ENCODE results near the gene BSDC1.

DNA sequence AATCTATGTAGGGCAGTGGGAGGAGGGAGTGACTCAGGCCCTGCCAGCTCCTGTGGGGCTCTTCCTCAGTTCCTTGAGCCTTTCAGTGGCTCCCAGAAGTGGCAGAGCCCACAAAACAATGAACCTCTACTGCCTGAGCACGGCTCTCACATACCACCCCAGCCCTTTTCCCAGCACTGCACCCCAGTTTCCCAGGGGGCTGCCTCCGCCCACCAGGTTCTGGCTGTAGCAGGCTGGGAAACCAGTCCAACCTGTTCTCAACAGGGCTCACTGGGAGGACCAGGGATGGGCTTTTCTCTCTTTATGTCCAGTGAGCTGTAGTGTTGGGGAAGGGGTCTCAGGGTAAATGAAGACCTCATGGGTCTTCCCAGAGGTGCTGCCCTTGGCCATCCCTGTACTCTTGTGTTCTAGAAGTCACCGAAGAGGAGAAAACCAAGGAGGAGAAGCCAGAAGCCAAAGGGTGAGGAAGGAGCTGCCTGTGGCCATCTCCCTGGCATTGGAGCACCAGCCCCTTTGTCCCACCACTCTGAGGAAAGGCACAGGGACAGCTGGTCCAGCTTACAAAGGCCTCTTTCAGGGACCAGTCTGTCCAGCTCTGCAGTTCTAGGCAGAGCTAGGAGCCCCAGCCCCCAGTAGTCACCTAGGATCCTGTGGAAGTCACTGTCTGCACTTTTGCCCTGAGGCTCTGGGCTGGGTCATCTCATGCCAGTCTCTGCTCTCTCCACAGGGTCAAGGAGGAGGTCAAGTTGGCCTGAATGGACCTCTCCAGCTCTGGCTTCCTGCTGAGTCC is 61.8 kb downstream of the BSDC1 start:
- TF ChIP-seq, protein P1, sequence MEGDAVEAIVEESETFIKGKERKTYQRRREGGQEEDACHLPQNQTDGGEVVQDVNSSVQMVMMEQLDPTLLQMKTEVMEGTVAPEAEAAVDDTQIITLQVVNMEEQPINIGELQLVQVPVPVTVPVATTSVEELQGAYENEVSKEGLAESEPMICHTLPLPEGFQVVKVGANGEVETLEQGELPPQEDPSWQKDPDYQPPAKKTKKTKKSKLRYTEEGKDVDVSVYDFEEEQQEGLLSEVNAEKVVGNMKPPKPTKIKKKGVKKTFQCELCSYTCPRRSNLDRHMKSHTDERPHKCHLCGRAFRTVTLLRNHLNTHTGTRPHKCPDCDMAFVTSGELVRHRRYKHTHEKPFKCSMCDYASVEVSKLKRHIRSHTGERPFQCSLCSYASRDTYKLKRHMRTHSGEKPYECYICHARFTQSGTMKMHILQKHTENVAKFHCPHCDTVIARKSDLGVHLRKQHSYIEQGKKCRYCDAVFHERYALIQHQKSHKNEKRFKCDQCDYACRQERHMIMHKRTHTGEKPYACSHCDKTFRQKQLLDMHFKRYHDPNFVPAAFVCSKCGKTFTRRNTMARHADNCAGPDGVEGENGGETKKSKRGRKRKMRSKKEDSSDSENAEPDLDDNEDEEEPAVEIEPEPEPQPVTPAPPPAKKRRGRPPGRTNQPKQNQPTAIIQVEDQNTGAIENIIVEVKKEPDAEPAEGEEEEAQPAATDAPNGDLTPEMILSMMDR (IDR thresholded peaks at IDR 0.05), result no peak
- TF ChIP-seq POLR2A (IDR thresholded peaks at IDR 0.05; ENCODE audit: low read depth) (no peak), EP300 (IDR thresholded peaks at IDR 0.05) (no peak)
